HCT116 (cell line): ENCODE results near the gene RAB42. TPM values are rescaled to one million over a fixed set of nuclear protein-coding genes. Genes with fewer than 3 reads are reported as not detected.

Experiments
- ATAC-seq: fragments of 200-7000 bp; cut with Tn5 transposase; 2 replicates; pipeline ENCODE4 v1.9.1; 2020; ENCODE audit warnings: mild to moderate bottlenecking, moderate library complexity
- BruUV-seq: library from RNA; stranded (reverse); fragments of 400-500 nt; replicated peaks from 2 replicates; lab custom pipeline; 2021; lab: Mats Ljungman, UMichigan
- CTCF ChIA-PET: fragments of 300-600 bp; sonication (Branson Sonifier 250); formaldehyde crosslinking; loops from one replicate; lab custom pipeline; 2021; ENCODE audit warnings: antibody characterized with exemption; lab: Charles Lee
- POLR2A ChIA-PET: fragments of 300-600, 350-600 bp; sonication (Branson Sonifier 250); formaldehyde crosslinking; loops from one replicate; lab custom pipeline; 2021; ENCODE audit warnings: antibody characterized with exemption; lab: Charles Lee
- RAD21 ChIA-PET, 2 experiments: fragments of 300-600 bp; sonication (Branson Sonifier 250); formaldehyde crosslinking; loops; one replicate each; lab custom pipeline; 2023; ENCODE audit warnings: low total read pairs in 2 of 2; ENCODE audit not compliant: uncharacterized antibody in 2 of 2, unreplicated experiment in 2 of 2, low non-redundant PET in 1 of 2; lab: Charles Lee
- DNase-seq: peaks from one replicate; pipeline ENCODE4 v3.0.0-alpha.2; 2010; ENCODE audit warnings: low read depth, low spot score
- H2AFZ ChIP-seq: fragments of 200-600 bp; shearing (Covaris generic), sonication (generic); 2 replicates; pipeline ENCODE4 v1.6.1; 2017; ENCODE audit warnings: low read depth, mixed run types, mixed read lengths, antibody characterized with exemption, low read length; ENCODE audit not compliant: poor library complexity, severe bottlenecking
- H3K27ac ChIP-seq: 2 replicates; pipeline ENCODE4 v1.5.1; 2012; ENCODE audit warnings: low read depth, low read length
- H3K27me3 ChIP-seq: fragments of 200-600 bp; sonication (generic); 2 replicates; pipeline ENCODE4 v1.6.1; 2016; ENCODE audit warnings: mixed run types, low read length, mixed read lengths; ENCODE audit not compliant: insufficient read depth
- H3K36me3 ChIP-seq, 2 experiments: fragments of 200-500 bp in 1 of 2; fragments of 200-600 bp in 1 of 2; sonication (Bioruptor generic) in 1 of 2; sonication (generic) in 1 of 2; 2 replicates each; pipeline versions ENCODE4 v1.5.1 to v1.6.1; 2014 to 2016; ENCODE audit warnings: low read length in 2 of 2, inconsistent platforms in 1 of 2, mixed read lengths in 1 of 2, mixed run types in 1 of 2; ENCODE audit not compliant: insufficient read depth in 2 of 2, control insufficient read depth in 1 of 2
- H3K4me1 ChIP-seq, 2 experiments: fragments of 200-600 bp in 1 of 2; sonication (generic) in 1 of 2; 2 replicates each; pipeline versions ENCODE4 v1.5.1 to v1.6.1; 2012 to 2017; ENCODE audit warnings: low read length in 2 of 2, inconsistent platforms in 1 of 2, mild to moderate bottlenecking in 1 of 2, mixed read lengths in 1 of 2, mixed run types in 1 of 2, moderate library complexity in 1 of 2; ENCODE audit not compliant: insufficient read depth in 2 of 2, control insufficient read depth in 1 of 2
- H3K4me2 ChIP-seq: fragments of 200-600 bp; sonication (generic); 2 replicates; pipeline ENCODE4 v1.6.1; 2017; ENCODE audit warnings: mixed run types, low read length, mixed read lengths
- H3K4me3 ChIP-seq, 2 experiments: fragments of 200-600 bp in 1 of 2; sonication (generic) in 1 of 2; replicated peaks in 1 of 2; 2 replicates each; pipeline ENCODE4 v1.5.1; 2011 to 2016; ENCODE audit warnings: low read length in 2 of 2, control low read depth in 1 of 2, low read depth in 1 of 2, mild to moderate bottlenecking in 1 of 2, mixed read lengths in 1 of 2, mixed run types in 1 of 2
- H3K79me2 ChIP-seq: fragments of 200-600 bp; sonication (generic); 2 replicates; pipeline ENCODE4 v1.6.1; 2017; ENCODE audit warnings: mild to moderate bottlenecking, mixed run types, low read length, moderate library complexity, mixed read lengths; ENCODE audit not compliant: insufficient read depth
- H3K9ac ChIP-seq: fragments of 200-600 bp; sonication (generic); 2 replicates; pipeline ENCODE4 v1.6.1; 2016; ENCODE audit warnings: low read length, mixed read lengths
- H3K9me2 ChIP-seq: fragments of 200-600 bp; sonication (generic), shearing (Covaris generic); 2 replicates; pipeline ENCODE4 v1.6.1; 2017; ENCODE audit warnings: mixed run types, mild to moderate bottlenecking, moderate library complexity; ENCODE audit not compliant: insufficient read depth
- H3K9me3 ChIP-seq, 2 experiments: fragments of 200-500 bp in 1 of 2; fragments of 200-600 bp in 1 of 2; sonication (Bioruptor generic) in 1 of 2; sonication (generic) in 1 of 2; 2 replicates each; pipeline ENCODE4 v1.6.1; 2014 to 2017; ENCODE audit warnings: low read length in 2 of 2, mixed read lengths in 2 of 2, inconsistent platforms in 1 of 2, low read depth in 1 of 2, mild to moderate bottlenecking in 1 of 2, mixed run types in 1 of 2, moderate library complexity in 1 of 2; ENCODE audit not compliant: control insufficient read depth in 1 of 2, insufficient read depth in 1 of 2
- H4K20me1 ChIP-seq: fragments of 200-600 bp; sonication (generic), shearing (Covaris generic); 2 replicates; pipeline ENCODE4 v1.6.1; 2017; ENCODE audit warnings: mixed run types, mild to moderate bottlenecking, moderate library complexity; ENCODE audit not compliant: insufficient read depth
- ATF3 ChIP-seq: IDR thresholded peaks from 2 replicates; pipeline ENCODE4 v1.6.1; 2012
- CBX3 ChIP-seq: IDR thresholded peaks from 2 replicates; pipeline ENCODE4 v1.6.1; 2012; ENCODE audit warnings: low read depth
- CEBPB ChIP-seq: IDR thresholded peaks from 2 replicates; pipeline ENCODE4 v1.6.1; 2012; ENCODE audit warnings: low read depth
- EGR1 ChIP-seq: IDR thresholded peaks from 2 replicates; pipeline ENCODE4 v1.6.1; 2012; ENCODE audit warnings: low read depth
- FOSL1 ChIP-seq: IDR thresholded peaks from 2 replicates; pipeline ENCODE4 v1.6.1; 2012; ENCODE audit warnings: low read depth
- JUND ChIP-seq: IDR thresholded peaks from 2 replicates; pipeline ENCODE4 v1.6.1; 2012
- MAX ChIP-seq: IDR thresholded peaks from 2 replicates; pipeline ENCODE4 v1.6.1; 2012
- POLR2A ChIP-seq: IDR thresholded peaks from 2 replicates; pipeline ENCODE4 v1.7.0; 2011; ENCODE audit warnings: borderline replicate concordance; ENCODE audit not compliant: insufficient read depth, insufficient read length; ENCODE audit errors: extremely low read depth
- POLR2AphosphoS5 ChIP-seq: IDR thresholded peaks from 2 replicates; pipeline ENCODE4 v1.6.1; 2011; ENCODE audit warnings: mild to moderate bottlenecking, low read depth, low read length, moderate library complexity
- RAD21 ChIP-seq: IDR thresholded peaks from 2 replicates; pipeline ENCODE4 v1.6.1; 2012; ENCODE audit warnings: low read depth, mild to moderate bottlenecking
- REST ChIP-seq: IDR thresholded peaks from 2 replicates; pipeline ENCODE4 v1.6.1; 2012; ENCODE audit warnings: low read depth
- SIN3A ChIP-seq: IDR thresholded peaks from 2 replicates; pipeline ENCODE4 v1.6.1; 2012; ENCODE audit warnings: low read depth
- SP1 ChIP-seq: IDR thresholded peaks from 2 replicates; pipeline ENCODE4 v1.6.1; 2012; ENCODE audit warnings: low read depth
- SRF ChIP-seq: IDR thresholded peaks from 2 replicates; pipeline ENCODE4 v1.6.1; 2012; ENCODE audit warnings: low read depth
- intact Hi-C: fragments of 100-400 bp; cut with micrococcal nuclease; formaldehyde crosslinking; loops from 2 replicates; pipeline ENCODE4 v1.10.0; 2022
- total RNA-seq: library from RNA; stranded (reverse); gene quantifications from one replicate; pipeline ENCODE4 v1.2.1, GENCODE V29; 2021; ENCODE audit not compliant: unreplicated experiment

RAB42 gene
- total RNA-seq, 1 experiment from 2014 or later: not detected

GRCh38 chr1:28577052-28577678, 14.9 kb upstream of the RAB42 start:
- Histone ChIP-seq H3K4me1 (peaks cover 9 to 21% of the 10 kb centered on the region in 2 experiments; a peak in 3 of 4 replicates), H4K20me1 (peaks cover 29% of the 10 kb centered on the region; the same call in 1 of the 2 replicates), H3K4me3 (no peak overlapping the region), H3K27ac (peak overlapping the region; percentile 32; the same call in 1 of the 2 replicates), H2AFZ (no peak overlapping the region), H3K9me3 (no peaks in the 10 kb centered on the region), H3K27me3 (no peaks in the 10 kb centered on the region), H3K79me2 (peaks cover 31% of the 10 kb centered on the region), H3K4me2 (no peak overlapping the region), H3K9ac (no peak overlapping the region), H3K36me3 (peaks cover 23 to 41% of the 10 kb centered on the region in 2 experiments; a peak in 3 of 4 replicates), H3K9me2 (no peaks in the 10 kb centered on the region)
- TF ChIP-seq EGR1: no peak
- TF ChIP-seq POLR2A: peak; percentile 72
- TF ChIP-seq CBX3: 0 out of 2 replicates have a peak, but pooled peaks have one; percentile 9
- DNase-seq (no peak), ATAC-seq (peak; percentile 39)
- ChIA-PET RAD21 (no interaction called here), POLR2A (interaction anchor here (1.0 to 2.0 kb wide), 3 partner anchors 12 to 53 kb away, joined by 3 to 7 read pairs (median 3); partner anchors contain the start of gene TRNAU1AP), CTCF (interaction anchor here (1.4 kb wide), 1 partner anchor 26 kb away, joined by 4 read pairs; no protein-coding TSS in a partner anchor)
- no TSS peak for BruUV-seq
- intact Hi-C loops: no loop called here

GRCh38 chr1:28577738-28578536, 14.1 kb upstream of the RAB42 start:
- H3K27me3 ChIP-seq: no peaks in the 10 kb centered on the region
- ChIA-PET POLR2A (interaction anchor here (0.5 to 2.1 kb wide), 8 partner anchors 9 to 357 kb away, joined by 3 to 7 read pairs (median 3); partner anchors contain the start of gene TRNAU1AP), RAD21 (no interaction called here), CTCF (interaction anchor here (1.4 kb wide), 1 partner anchor 25 kb away, joined by 4 read pairs; no protein-coding TSS in a partner anchor)
- peaks cover 23 to 40% of the 10 kb centered on the region in 2 experiments; a peak in 3 of 4 replicates for H3K36me3 ChIP-seq
- no peaks in the 10 kb centered on the region for H3K9me2 ChIP-seq
- no TSS peak for BruUV-seq
- no peak overlapping the region for H2AFZ ChIP-seq
- no peak overlapping the region for H3K4me2 ChIP-seq
- H3K9ac ChIP-seq: no peak overlapping the region
- peak; percentile 16 for ATAC-seq
- peaks cover 32% of the 10 kb centered on the region for H3K79me2 ChIP-seq
- no peak for DNase-seq
- peaks cover 9 to 26% of the 10 kb centered on the region in 2 experiments; a peak in 3 of 4 replicates for H3K4me1 ChIP-seq
- H4K20me1 ChIP-seq: peaks cover 29% of the 10 kb centered on the region; the same call in 1 of the 2 replicates
- H3K9me3 ChIP-seq: no peaks in the 10 kb centered on the region
- peak overlapping the region; percentile 32; the same call in 1 of the 2 replicates for H3K27ac ChIP-seq
- intact Hi-C loops: no loop called here
- no peak overlapping the region for H3K4me3 ChIP-seq
- TF ChIP-seq REST (no peak), RAD21 (peak; percentile 14; the same call in 1 of the 2 replicates), POLR2AphosphoS5 (peak; percentile 67), SP1 (peak; percentile 22; the same call in 1 of the 2 replicates), JUND (peak; percentile 26; the same call in 1 of the 2 replicates), SRF (no peak), POLR2A (peak; percentile 78), MAX (no peak; the same call in 1 of the 2 replicates), ATF3 (no peak), FOSL1 (no peak; the same call in 1 of the 2 replicates), CEBPB (0 out of 2 replicates have a peak, but pooled peaks have one; percentile 18), SIN3A (peak; percentile 44)
